GM21723 (cell line): ENCODE data around the gene AFAP1.

ENCODE experiments used
- ATAC-seq: cut with Tn5 transposase; IDR thresholded peaks from one replicate; pipeline ENCODE4 v1.9.1; 2021; ENCODE audit warnings: mild to moderate bottlenecking, moderate library complexity; ENCODE audit not compliant: unreplicated experiment

The AFAP1 gene

GRCh38 chr4:7823416-7823824 is 116.2 kb downstream of the AFAP1 start:
- ATAC-seq = no peak

- ATAC-seq = no peak
Observed at GRCh38 chr4:7822877-7823276, 116.8 kb downstream of the AFAP1 start.

- no peak for ATAC-seq
Observed at GRCh38 chr4:7822137-7822505, 117.5 kb downstream of the AFAP1 start.

DNA sequence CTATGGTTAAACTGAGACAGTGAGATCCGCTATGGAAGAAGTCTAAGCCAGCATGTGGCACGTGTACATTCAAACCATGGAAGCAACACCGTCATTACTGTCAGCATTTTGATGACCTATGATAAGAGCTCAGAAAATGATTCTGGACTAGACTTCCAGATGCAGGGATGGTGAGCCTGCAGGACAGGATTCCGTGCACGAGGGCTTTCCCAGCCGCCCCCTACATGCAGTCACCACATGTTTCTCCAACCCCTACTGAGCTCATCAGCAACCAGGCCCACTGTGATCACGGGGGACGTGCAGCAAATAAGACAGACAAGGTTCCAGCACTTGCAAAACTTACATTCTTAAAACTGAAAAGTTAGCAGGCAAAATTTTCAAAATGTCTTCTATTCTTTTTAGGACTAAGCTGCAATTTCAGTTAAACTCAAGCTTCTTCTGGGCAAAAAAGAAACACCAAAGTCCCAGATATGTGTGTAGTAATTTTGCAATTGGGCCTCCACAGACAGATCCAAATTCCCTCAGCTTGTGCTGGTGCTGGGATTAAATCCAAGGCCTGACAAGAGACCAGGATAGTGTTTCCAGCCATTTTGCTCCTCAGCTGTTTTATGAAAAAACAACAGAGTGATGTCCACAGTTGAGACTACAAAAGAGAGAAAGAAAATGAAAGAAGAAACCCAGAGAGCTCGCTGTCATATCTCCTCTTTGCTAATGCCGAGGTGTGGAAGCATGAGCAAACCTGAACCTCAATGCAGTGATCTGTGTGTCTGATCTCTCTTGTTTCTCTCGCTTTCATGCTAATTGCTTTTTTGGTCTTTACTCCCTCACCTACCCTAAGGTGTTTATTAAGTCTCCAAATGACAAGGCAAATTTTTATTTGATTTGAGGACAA is 118.2 kb downstream of the AFAP1 start:
- no peak for ATAC-seq

GRCh38 chr4:7820031-7820818 is 119.4 kb downstream of the AFAP1 start:
- no peak for ATAC-seq

DNA sequence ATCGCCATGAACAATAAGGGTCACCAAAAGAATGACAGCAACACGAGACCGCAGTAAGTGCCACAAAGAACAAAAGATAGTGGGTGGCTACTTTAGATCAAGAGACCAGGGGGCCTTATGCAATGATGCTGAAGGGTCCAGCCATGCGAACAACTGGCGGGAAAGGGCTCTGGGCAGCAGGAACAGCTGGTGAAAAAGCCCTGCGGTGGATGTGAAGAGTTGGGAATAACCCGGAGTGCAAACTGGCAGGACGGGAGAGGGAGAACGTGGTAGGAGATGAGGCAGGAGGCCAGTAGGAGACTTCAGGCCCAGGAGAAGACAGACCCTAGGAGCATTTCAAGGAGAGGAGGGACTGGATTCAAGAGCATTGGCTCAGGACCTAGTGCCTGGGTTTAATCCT is 120.2 kb downstream of the AFAP1 start:
- no peak for ATAC-seq

GRCh38 chr4:7818399-7818911 is 121.2 kb downstream of the AFAP1 start:
- ATAC-seq = no peak

DNA sequence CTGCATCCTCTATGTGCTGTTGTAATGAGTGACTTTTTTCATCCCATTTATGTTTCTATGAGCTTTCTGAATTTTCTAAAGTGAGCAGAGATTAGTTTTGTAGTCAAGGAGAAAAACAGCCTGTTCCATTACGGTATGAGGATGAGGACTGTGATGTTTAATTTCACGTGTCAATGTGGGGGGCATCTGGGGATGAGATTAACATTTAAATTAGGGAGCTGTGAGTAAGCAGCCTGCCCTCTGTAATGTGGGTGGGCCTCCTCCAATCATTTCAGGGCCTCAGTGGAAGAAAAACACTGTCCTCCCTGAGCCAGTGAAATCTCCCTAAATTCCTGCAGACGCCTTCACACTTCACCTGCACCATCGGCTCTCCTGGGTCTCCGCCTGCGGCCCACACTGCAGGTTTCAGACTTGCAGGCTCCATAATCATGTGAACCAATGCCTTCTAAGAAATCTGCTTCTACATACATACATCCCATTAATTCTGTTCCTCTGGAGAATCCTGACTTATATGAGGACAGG is 121.7 kb downstream of the AFAP1 start:
- no peak for ATAC-seq

GRCh38 chr4:7816771-7817170 is 122.9 kb downstream of the AFAP1 start:
- no peak for ATAC-seq

- no peak for ATAC-seq
Observed at GRCh38 chr4:7815981-7816380, 123.7 kb downstream of the AFAP1 start.

GRCh38 chr4:7815562-7815961 is 124.1 kb downstream of the AFAP1 start:
- no peak for ATAC-seq

DNA sequence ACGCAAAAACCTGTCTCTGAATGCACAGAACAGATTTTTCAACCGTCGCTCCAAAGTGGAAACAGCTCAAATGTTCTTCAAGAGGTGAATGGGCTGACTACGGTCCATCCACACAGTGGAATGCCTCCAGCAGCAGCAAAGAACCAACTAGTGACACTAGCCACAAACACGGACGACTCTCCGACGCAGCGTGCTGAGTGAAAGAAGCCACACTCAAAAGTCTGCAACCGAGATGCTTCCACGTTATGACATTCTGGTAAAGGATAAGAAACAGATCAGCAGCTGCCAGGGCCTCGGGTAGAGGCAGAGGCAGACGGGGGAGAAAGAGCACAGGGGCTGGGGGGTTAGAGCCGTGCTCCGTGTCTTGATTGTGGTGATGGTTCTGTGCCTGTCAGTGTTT is 125.2 kb downstream of the AFAP1 start:
- ATAC-seq = no peak

DNA sequence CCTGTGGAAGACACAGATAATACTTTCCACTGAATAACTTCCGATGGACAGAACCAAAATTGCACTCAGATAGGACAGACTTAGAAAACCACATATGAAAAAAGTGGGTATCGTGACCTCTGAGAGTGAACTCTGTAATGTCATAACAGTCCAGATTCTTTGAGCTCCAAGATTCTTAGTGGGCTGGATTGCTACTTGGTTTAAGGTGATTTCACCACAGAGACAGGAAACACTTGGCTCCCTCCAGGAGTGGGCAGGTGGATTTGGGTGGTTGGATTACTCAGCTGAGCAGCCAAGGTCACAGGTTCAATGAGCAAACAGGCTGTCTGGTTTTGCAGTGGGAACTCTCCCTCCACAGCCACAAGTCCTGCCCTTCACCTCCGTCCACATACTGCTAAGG is 126.0 kb downstream of the AFAP1 start:
- ATAC-seq = no peak

- no peak for ATAC-seq
Observed at GRCh38 chr4:7812921-7813320, 126.7 kb downstream of the AFAP1 start.

- no peak for ATAC-seq
Observed at GRCh38 chr4:7812231-7812857, 127.3 kb downstream of the AFAP1 start.

- ATAC-seq = no peak
Observed at GRCh38 chr4:7811536-7812191, 128.0 kb downstream of the AFAP1 start.

DNA sequence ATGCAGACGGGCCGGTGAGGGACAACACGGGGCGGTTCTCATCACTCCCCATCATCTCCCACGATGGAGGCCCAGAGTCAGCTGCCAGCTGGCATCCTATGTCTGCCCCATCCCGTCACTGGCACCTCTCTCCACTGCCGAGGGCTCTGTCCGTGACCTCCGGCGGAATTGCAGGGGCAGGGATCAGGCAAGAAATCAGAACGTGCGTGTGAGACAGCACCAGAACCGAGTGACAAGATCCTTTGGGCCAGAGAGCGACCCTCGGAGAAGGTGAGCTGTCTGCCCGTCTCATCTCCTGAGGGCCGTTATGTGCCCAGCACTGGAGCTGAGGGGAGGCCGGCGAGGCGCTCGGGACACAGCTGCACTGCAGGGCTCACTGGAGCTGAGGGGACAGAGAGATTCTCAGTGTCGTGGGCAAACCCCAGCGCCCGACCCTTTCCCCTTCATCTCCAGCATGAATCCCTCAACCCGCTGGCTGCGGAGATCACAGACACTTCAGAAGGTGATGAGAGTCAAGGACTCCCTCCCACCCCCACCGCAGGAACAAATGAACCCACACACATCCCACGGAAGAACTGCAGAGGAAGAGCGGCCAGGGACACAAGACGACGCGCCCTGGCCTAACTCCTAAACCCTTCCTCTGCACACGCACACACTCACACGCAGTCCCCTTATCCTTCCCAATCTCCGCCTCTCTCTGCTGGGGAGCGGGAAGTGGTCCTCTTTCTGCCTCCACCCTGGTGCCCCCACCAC is 128.7 kb downstream of the AFAP1 start:
- no peak for ATAC-seq

DNA sequence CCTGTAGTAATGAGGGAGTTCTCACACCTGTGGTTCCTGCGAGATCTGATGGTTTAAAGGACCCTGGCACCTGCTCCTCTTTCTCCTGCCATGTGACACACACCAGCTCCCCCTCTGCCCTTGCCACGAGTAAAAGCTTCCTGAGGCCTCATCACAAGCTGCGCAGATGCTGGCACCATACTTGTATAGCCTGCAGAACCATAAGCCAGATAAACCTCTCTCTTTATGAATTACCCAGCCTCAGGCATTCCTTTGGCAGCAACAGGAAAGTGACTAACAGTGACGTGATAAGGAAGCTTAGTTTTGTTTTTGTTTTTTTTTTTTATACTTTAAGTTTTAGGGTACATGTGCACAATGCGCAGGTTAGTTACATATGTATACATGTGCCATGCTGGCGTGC is 130.9 kb downstream of the AFAP1 start:
- no peak for ATAC-seq

GRCh38 chr4:7808181-7808580 is 131.5 kb downstream of the AFAP1 start:
- no peak for ATAC-seq

DNA sequence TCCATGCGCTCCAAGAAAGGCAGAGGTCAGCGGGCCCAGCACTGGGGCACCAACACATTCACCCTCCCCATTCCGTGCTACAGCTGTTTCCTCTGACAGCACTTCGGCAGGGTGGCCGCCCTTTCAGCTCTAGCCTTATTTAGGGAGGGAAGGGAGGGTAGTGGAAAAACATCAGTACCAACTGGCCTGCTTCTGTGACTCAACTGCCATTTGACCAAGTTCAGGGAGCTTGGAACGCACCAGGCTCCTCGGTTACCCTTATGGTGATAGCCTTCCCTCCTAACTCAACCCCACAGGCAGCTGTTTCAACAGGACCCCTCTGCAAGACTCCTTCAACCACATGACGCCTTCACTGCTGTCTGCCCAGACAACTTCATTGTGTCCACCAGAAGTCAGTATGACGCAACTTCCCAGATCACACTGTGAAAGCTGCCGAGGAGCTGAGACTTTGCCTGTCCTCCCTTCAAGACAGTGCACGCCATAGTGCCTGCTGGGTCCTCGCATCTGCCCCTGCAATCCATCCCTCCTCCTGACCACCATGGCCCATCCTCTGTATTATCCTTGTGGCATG is 132.2 kb downstream of the AFAP1 start:
- ATAC-seq = no peak
